Measurements from ENCODE around the gene SPOUT1.

The SPOUT1 gene

DNA sequence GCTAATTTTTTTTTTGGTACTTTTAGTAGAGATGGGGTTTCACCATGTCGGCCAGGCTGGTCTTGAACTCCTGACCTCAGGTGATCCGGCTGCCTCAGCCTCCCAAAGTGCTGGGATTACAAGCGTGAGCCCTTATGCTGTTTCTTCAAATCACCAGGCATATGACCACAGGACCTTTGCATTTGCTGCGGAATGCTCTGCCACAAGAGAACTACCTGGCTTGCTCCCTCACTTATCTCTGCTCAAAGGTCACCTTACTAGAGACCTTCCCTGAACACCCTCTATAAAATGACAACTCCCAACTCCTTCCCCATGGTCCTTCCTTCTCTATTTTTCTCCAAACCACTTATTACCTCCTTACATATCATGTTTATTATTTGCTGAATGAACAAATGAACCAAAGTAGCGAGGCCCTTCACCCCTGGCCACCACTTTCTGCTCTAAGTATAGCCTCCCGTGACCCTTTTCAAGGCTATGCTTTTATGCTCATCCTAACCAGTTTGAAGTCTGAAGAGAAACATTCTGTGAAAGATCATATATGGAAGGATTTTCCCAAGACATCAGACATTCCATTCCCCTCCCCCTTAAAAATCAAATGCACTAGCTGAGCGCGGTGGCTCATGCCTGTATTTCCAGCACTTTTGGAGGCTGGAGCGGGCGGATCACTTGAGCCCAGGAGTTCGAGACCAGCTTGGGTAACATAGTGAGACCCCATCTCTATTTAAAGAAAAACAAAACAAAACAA is 59.1 kb downstream of the SPOUT1 start:
- POLR2A ChIA-PET = interaction anchor here (1.0 kb wide), 1 partner anchor 18 kb away, joined by 3 read pairs; no protein-coding TSS in a partner anchor
- TF ChIP-seq, protein P1, sequence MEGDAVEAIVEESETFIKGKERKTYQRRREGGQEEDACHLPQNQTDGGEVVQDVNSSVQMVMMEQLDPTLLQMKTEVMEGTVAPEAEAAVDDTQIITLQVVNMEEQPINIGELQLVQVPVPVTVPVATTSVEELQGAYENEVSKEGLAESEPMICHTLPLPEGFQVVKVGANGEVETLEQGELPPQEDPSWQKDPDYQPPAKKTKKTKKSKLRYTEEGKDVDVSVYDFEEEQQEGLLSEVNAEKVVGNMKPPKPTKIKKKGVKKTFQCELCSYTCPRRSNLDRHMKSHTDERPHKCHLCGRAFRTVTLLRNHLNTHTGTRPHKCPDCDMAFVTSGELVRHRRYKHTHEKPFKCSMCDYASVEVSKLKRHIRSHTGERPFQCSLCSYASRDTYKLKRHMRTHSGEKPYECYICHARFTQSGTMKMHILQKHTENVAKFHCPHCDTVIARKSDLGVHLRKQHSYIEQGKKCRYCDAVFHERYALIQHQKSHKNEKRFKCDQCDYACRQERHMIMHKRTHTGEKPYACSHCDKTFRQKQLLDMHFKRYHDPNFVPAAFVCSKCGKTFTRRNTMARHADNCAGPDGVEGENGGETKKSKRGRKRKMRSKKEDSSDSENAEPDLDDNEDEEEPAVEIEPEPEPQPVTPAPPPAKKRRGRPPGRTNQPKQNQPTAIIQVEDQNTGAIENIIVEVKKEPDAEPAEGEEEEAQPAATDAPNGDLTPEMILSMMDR (IDR thresholded peaks at IDR 0.05; ENCODE audit: insufficient read depth, low read length, missing control alignments) = no peak
- CTCF ChIA-PET = interaction anchor here (0.7 to 2.4 kb wide), 7 partner anchors 18 to 158 kb away, joined by 3 to 8 read pairs (median 4); no protein-coding TSS in a partner anchor
- DNase-seq (ENCODE audit: low read depth, low spot score) = no peak
- H3K4me3 ChIP-seq (ENCODE audit: low read depth, low read length) = peak overlapping the region; percentile 97

Measured in AG04449 (cell line).